OCI-LY1 (cell line): Measurements from ENCODE around the gene RBM38.

Experiments
- CTCF ChIP-seq: fragments of 200-600 bp; sonication (generic), shearing (Covaris generic); IDR thresholded peaks from 2 replicates; pipeline ENCODE4 v1.5.1; 2017; ENCODE audit warnings: mild to moderate bottlenecking, antibody characterized with exemption, low read length, moderate library complexity, mixed read lengths
- EZH2 ChIP-seq: fragments of 200-600 bp; sonication (generic), shearing (Covaris generic); IDR thresholded peaks from 2 replicates; pipeline ENCODE4 v1.8.0; 2017; ENCODE audit warnings: borderline replicate concordance, mixed run types, mild to moderate bottlenecking, antibody characterized with exemption, low read length, moderate library complexity, mixed read lengths

GRCh38 chr20:57403216-57403615 is 12.0 kb downstream of the RBM38 start:
- no peak for TF ChIP-seq CTCF
- TF ChIP-seq EZH2: no peak
